Measurements from ENCODE around the gene CRHBP.

The CRHBP gene

GRCh38 chr5:76960004-76960625 is 7.3 kb downstream of the CRHBP start:
- no peak for TF ChIP-seq CTCF (IDR thresholded peaks at IDR 0.05)
- no peak for TF ChIP-seq ZFX (IDR thresholded peaks at IDR 0.05; ENCODE audit: borderline replicate concordance)
- H3K27ac ChIP-seq: no peak overlapping the region

DNA sequence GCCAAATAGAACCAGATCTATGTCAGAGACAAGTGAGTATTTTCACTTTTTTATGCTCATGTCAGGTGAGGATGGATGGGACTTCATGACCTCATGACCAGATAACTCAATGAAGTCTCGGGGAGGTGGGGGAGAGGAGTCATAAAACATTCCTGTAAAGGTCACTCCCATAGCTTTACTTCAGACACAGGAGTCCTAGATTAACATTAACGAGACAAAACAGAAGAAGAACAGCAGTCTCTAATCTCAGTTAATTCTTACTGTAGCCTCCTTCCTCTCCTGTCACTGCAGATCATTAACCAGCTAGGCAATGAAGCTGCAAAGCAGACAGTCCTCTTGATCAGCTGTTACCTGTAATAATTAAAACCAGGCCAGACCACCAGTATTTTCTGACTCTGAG is 11.2 kb downstream of the CRHBP start:
- H3K27ac ChIP-seq: no peak overlapping the region
- TF ChIP-seq CTCF (IDR thresholded peaks at IDR 0.05): no peak
- TF ChIP-seq ZFX (IDR thresholded peaks at IDR 0.05; ENCODE audit: borderline replicate concordance): no peak

DNA sequence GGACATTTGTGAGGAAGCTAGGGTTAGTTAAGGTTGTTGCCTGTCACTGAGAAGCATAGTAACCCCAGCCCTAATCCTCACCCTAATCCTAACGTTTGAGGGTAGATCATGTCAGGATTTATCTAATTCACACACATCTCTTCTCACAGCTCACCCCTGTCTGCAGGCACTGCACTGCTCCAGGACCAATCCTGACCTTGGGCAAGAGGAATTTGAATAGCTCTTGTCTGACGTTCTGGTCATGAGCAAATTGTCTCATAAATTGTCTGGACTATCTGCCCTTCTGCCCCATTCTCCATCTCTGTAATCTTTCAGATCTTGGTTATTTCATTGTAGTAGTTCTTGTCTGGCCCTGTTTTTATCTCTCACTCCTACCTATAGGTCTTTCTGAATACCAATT is 18.7 kb downstream of the CRHBP start:
- no peak overlapping the region for H3K27ac ChIP-seq
- TF ChIP-seq ZFX (IDR thresholded peaks at IDR 0.05; ENCODE audit: borderline replicate concordance): no peak
- no peak for TF ChIP-seq CTCF (IDR thresholded peaks at IDR 0.05)

GRCh38 chr5:76972689-76973088 is 19.8 kb downstream of the CRHBP start:
- TF ChIP-seq CTCF (IDR thresholded peaks at IDR 0.05) (no peak), ZFX (IDR thresholded peaks at IDR 0.05; ENCODE audit: borderline replicate concordance) (no peak)
- H3K27ac ChIP-seq: no peak overlapping the region

- no peak overlapping the region for H3K27ac ChIP-seq
- TF ChIP-seq ZFX (IDR thresholded peaks at IDR 0.05; ENCODE audit: borderline replicate concordance) (no peak), CTCF (IDR thresholded peaks at IDR 0.05) (no peak)
Measured at GRCh38 chr5:76974785-76975184, 21.9 kb downstream of the CRHBP start.

DNA sequence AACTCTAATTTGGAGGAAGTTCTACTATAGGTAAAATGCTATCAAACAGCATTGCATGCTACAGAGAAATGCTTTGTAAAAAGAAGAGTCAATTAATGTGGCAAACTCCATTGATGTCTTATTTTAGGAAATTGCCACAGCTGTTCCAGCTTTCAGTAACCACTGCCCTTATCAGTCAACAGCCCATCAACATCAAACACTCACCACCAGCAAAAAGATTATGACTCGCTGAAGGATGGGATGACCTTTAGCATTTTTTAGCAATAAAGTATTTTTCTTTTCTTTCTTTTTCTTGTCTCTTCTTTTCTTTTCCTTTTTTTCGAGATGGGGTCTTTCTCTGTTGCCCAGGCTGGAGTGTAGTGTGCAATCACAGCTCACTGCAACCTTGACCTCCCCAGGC is 26.0 kb downstream of the CRHBP start:
- H3K27ac ChIP-seq: no peak overlapping the region

More for the DNA sequence above, 26.0 kb downstream of the CRHBP start:
- no peak for TF ChIP-seq ZFX (IDR thresholded peaks at IDR 0.05; ENCODE audit: borderline replicate concordance)
- TF ChIP-seq CTCF (IDR thresholded peaks at IDR 0.05): no peak

Data from 22Rv1 (cell line).